ENCODE results near the gene SOBP.

- TF ChIP-seq CTCF (conservative IDR thresholded peaks at IDR 0.05) (no peak), EZH2 (IDR thresholded peaks at IDR 0.05; ENCODE audit: low read depth) (no peak)
These were observed 66.2 kb downstream of the SOBP start for GRCh38 chr6:107556082-107556481.

Data from PC-9 (cell line).